Uterus (tissue), 2 donors: Measurements from ENCODE around the gene PIP4K2A.

Experiments used
- CTCF ChIP-seq, 4 experiments: fragments of 200-600 bp in 2 of 4; fragments of 450-650 bp in 2 of 4; sonication (generic) in 2 of 4; IDR thresholded peaks; one replicate each; pipeline ENCODE4 v1.5.1; 2016 to 2019; ENCODE audit warnings: antibody characterized with exemption in 4 of 4, mild to moderate bottlenecking in 2 of 4, moderate library complexity in 1 of 4
- POLR2A ChIP-seq, 2 donors: fragments of 450-650 bp; IDR thresholded peaks; one replicate each; pipeline ENCODE4 v1.6.1; 2016; ENCODE audit warnings: antibody characterized with exemption in 2 of 2, mild to moderate bottlenecking in 1 of 2, moderate library complexity in 1 of 2

- TF ChIP-seq CTCF (IDR thresholded peaks at IDR 0.05) (no peak), POLR2A (IDR thresholded peaks at IDR 0.05) (no peak)
Measured at GRCh38 chr10:22651276-22651980, 63.0 kb downstream of the PIP4K2A start.
